Cardiac muscle cell (in vitro differentiated cells and primary cell): ENCODE data around the gene TGM6. TPM values are rescaled to one million over a fixed set of nuclear protein-coding genes. Genes with fewer than 3 reads are reported as not detected.

Experiments
- DNase-seq, 2 donors: peaks; one replicate each; pipeline versions ENCODE4 v3.0.0 to v3.0.0-alpha.2; 2010 to 2017; ENCODE audit warnings: low read depth in 1 of 2, low spot score in 1 of 2
- H3K27ac ChIP-seq: fragments of 200-600 bp; sonication (generic); 2 replicates; pipeline ENCODE4 v1.5.1; 2016
- H3K27me3 ChIP-seq: fragments of 200-600 bp; sonication (generic); 2 replicates; pipeline ENCODE4 v1.6.0; 2016; ENCODE audit warnings: control low read depth
- H3K36me3 ChIP-seq: fragments of 200-600 bp; sonication (generic); 2 replicates; pipeline ENCODE4 v1.5.1; 2016; ENCODE audit warnings: control low read depth
- H3K4me1 ChIP-seq: fragments of 200-600 bp; sonication (generic); 2 replicates; pipeline ENCODE4 v1.8.1; 2017; ENCODE audit warnings: low read depth, mild to moderate bottlenecking, mixed run types
- H3K4me3 ChIP-seq: fragments of 200-600 bp; sonication (generic); 2 replicates; pipeline ENCODE4 v1.5.1; 2016; ENCODE audit warnings: mild to moderate bottlenecking
- H3K9me3 ChIP-seq: fragments of 200-600 bp; sonication (generic); 2 replicates; pipeline ENCODE4 v1.5.1; 2017; ENCODE audit warnings: low read depth, mild to moderate bottlenecking, control low read depth
- polyA plus RNA-seq: library from polyadenylated mRNA; unstranded; fragments of >200 nt; fragmentation: Nextera tagmentation; extraction: Ambion mirVana; gene quantifications from 2 replicates; pipeline ENCODE4 v1.2.1, GENCODE V29; 2016
- total RNA-seq: library from RNA; depleted of rRNA; stranded (reverse); fragments of >200 nt; gene quantifications from 2 replicates; pipeline ENCODE4 v1.2.3, GENCODE V29; 2016
- TF ChIP-seq, protein P1 (sequence below): IDR thresholded peaks from 2 replicates; pipeline ENCODE4 v1.5.1; 2012; ENCODE audit warnings: low read depth, mild to moderate bottlenecking, low read length

TGM6 gene
- total and polyA plus RNA-seq, 2 experiments from 2014 or later = not detected

DNA sequence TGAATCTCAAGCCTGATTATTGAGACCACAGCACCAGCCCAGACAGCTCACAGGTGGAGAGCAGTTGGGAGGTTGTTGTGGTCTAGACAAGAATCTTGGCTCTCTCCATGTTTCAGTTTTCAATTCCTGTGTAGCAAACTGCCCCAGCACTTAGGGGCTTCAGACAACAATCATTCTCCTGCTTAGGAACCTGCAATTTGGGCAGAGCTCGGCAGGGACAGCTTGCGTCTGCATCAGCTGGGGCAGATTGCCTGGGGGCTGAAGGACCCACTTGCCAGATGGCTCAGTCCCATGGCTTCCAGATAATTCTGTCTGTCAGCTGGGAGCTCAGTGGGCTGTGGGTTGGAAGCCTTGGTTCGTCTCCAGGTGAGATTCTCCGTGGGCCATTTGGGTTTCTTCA, 6.9 kb downstream of the TGM6 start:
- Histone ChIP-seq H3K9me3 (no peaks in the 10 kb centered on the region), H3K4me3 (no peak overlapping the region), H3K36me3 (no peaks in the 10 kb centered on the region), H3K4me1 (no peaks in the 10 kb centered on the region), H3K27me3 (peaks cover 5% of the 10 kb centered on the region), H3K27ac (no peak overlapping the region)
- TF ChIP-seq, protein P1, sequence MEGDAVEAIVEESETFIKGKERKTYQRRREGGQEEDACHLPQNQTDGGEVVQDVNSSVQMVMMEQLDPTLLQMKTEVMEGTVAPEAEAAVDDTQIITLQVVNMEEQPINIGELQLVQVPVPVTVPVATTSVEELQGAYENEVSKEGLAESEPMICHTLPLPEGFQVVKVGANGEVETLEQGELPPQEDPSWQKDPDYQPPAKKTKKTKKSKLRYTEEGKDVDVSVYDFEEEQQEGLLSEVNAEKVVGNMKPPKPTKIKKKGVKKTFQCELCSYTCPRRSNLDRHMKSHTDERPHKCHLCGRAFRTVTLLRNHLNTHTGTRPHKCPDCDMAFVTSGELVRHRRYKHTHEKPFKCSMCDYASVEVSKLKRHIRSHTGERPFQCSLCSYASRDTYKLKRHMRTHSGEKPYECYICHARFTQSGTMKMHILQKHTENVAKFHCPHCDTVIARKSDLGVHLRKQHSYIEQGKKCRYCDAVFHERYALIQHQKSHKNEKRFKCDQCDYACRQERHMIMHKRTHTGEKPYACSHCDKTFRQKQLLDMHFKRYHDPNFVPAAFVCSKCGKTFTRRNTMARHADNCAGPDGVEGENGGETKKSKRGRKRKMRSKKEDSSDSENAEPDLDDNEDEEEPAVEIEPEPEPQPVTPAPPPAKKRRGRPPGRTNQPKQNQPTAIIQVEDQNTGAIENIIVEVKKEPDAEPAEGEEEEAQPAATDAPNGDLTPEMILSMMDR = no peak
- DNase-seq = no peak

DNA sequence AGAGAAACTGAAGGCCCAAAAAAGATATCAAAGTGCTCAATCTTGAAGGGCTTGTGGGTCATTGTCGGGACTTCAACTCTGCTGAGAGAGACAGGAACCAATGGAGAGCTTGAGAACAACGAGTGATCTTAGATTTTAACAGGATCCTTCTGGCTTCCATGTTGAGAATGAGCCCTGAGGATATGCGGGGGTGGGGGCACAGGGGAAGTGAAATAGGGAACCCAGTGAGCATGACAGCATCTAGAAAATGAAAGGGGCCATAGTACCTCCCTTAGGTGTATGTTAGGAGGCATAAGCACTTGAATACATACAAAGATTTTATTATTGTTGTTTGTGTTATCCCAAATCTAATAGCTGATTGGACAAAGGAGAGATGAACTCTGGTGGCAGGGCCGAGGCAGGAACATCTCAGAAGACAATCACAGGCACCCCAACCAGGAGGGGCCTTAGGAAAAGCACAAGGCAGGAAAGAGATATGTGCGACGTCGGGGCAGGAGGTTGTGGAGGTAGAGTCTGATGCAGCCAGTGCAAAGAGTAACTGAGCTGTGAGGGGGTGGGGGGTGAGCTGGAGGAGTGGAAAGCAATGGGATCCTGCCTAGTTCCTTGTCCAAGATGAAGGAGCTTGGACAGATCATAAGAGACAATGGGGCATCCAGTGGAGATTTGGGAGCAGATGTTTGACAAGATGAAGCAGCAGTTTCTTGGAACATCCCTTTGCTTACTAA, 10.4 kb downstream of the TGM6 start:
- no peaks in the 10 kb centered on the region for H3K9me3 ChIP-seq
- no peaks in the 10 kb centered on the region for H3K4me1 ChIP-seq
- H3K27me3 ChIP-seq = peaks cover 5% of the 10 kb centered on the region
- no peak overlapping the region for H3K27ac ChIP-seq
- no peak for DNase-seq
- no peaks in the 10 kb centered on the region for H3K36me3 ChIP-seq
- TF ChIP-seq, protein P1 = no peak
- H3K4me3 ChIP-seq = no peak overlapping the region

- H3K9me3 ChIP-seq = no peaks in the 10 kb centered on the region
- TF ChIP-seq, protein P1 = no peak
- no peak overlapping the region for H3K4me3 ChIP-seq
- H3K4me1 ChIP-seq = no peaks in the 10 kb centered on the region
- H3K36me3 ChIP-seq = no peaks in the 10 kb centered on the region
- H3K27ac ChIP-seq = no peak overlapping the region
- no peak for DNase-seq
- H3K27me3 ChIP-seq = peaks cover 5% of the 10 kb centered on the region
Observed at GRCh38 chr20:2394411-2395055, 13.8 kb downstream of the TGM6 start.

DNA sequence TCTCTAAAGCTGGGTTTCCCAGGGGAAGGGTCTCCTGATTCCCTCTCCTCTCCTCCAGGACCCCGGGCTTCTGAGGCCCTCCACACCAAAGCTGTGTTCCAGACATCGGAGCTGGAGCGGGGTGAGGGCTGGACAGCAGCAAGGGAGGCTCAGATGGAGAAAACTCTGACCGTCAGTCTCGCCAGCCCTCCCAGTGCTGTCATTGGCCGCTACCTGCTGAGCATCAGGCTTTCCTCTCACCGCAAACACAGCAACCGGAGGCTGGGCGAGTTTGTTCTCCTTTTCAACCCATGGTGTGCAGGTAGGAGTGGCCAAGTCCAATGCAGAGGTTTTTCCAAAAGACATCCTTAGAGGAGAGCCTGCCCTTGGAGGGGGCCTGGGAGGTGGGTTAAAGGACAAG, 14.4 kb downstream of the TGM6 start:
- Histone ChIP-seq H3K36me3 (no peaks in the 10 kb centered on the region), H3K9me3 (no peaks in the 10 kb centered on the region), H3K4me1 (no peaks in the 10 kb centered on the region), H3K27ac (no peak overlapping the region), H3K27me3 (no peaks in the 10 kb centered on the region), H3K4me3 (no peak overlapping the region)
- no peak for DNase-seq
- TF ChIP-seq, protein P1 = no peak

DNA sequence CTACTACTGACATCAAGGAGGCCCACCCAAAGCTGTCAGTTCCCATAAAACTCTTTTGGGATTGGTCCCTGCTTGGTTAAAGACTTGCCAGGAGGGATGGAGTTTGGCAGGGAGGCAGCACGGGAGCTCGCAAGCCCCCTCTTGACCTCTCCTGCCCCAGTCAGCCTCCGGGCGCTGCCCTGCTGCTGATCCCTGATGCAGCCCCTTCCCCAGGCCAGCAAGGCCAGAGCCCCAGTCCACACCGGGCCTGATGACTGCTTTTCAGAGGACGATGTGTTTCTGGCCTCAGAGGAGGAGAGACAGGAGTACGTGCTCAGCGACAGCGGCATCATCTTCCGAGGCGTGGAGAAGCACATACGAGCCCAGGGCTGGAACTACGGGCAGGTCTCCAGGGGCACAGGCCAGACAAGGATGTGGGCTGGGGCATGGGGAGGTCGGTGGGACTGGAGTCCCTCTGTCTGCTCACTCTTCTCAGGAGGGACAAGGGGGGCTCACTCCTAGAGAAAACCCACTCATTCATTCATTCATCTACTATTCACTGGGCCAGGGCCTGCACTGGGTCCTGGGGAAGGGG, 15.6 kb downstream of the TGM6 start:
- Histone ChIP-seq H3K4me1 (no peaks in the 10 kb centered on the region), H3K27ac (no peak overlapping the region), H3K4me3 (no peak overlapping the region), H3K27me3 (no peaks in the 10 kb centered on the region), H3K9me3 (no peaks in the 10 kb centered on the region), H3K36me3 (no peaks in the 10 kb centered on the region)
- DNase-seq = no peak
- TF ChIP-seq, protein P1 = no peak
